ENCODE results near the gene RPLP2.

DNA sequence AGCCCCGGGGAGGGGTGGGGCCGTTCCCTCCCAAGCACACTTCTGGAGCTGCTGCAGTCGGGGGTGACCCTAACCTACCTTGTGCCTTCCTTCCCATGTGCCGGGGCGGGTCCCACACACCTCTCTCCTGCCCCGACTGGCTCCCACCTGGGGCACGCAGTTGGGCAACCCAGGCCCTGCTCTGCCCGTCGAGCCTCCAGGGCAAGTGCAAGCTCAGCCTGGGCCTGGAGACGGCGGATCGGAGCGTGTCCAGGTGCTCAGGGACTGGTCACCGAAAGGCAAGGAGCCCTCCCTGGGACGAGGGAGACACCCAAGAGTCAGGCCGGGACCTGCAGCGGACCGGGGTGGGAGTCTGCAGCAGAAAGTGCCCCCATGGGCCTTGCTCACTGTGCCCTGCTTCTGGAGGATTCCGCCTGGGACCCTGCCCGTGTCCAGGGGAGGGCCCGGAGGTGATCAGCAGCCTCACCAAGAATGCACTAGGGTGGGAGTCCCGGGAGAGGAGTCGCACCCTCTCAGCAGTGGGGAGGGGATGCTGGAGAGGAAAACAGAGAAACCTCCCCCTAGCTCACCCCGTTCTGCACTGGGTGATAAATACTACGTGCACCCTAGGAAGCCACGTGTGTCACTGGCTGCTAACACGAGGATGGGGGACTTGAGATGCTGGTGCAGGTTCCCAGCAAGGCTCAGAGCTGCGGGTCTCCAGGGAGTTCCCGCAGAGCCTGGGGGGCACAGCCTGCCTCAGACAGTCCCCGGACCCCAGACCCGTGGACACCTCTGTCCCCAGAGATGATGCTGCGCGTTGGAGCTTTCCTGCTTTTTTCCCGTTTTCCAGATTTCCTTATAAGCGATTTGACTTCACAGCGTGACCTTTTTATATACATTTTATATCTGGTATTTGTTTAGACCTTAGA is 27.2 kb upstream of the RPLP2 start:
- TF ChIP-seq POLR2AphosphoS5 (IDR thresholded peaks at IDR 0.05): no peak
- TF ChIP-seq, protein P1, sequence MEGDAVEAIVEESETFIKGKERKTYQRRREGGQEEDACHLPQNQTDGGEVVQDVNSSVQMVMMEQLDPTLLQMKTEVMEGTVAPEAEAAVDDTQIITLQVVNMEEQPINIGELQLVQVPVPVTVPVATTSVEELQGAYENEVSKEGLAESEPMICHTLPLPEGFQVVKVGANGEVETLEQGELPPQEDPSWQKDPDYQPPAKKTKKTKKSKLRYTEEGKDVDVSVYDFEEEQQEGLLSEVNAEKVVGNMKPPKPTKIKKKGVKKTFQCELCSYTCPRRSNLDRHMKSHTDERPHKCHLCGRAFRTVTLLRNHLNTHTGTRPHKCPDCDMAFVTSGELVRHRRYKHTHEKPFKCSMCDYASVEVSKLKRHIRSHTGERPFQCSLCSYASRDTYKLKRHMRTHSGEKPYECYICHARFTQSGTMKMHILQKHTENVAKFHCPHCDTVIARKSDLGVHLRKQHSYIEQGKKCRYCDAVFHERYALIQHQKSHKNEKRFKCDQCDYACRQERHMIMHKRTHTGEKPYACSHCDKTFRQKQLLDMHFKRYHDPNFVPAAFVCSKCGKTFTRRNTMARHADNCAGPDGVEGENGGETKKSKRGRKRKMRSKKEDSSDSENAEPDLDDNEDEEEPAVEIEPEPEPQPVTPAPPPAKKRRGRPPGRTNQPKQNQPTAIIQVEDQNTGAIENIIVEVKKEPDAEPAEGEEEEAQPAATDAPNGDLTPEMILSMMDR (IDR thresholded peaks at IDR 0.05): no peak
